HUES48 (cell line): ENCODE data around the gene TJP3.

Source experiments
- H3K27ac ChIP-seq: one replicate; pipeline ENCODE4 v1.7.0; 2013; ENCODE audit warnings: low read depth, low read length, inconsistent platforms
- H3K27me3 ChIP-seq: 2 replicates; pipeline ENCODE4 v1.6.1; 2013; ENCODE audit warnings: mild to moderate bottlenecking, low read length; ENCODE audit not compliant: control insufficient read depth, insufficient read depth
- H3K36me3 ChIP-seq: 2 replicates; pipeline ENCODE4 v1.6.1; 2013; ENCODE audit warnings: low read length; ENCODE audit not compliant: control insufficient read depth, insufficient read depth
- H3K4me1 ChIP-seq: 2 replicates; pipeline ENCODE4 v1.6.1; 2013; ENCODE audit warnings: mild to moderate bottlenecking, low read length; ENCODE audit not compliant: control insufficient read depth, insufficient read depth
- H3K4me3 ChIP-seq: 2 replicates; pipeline ENCODE4 v1.5.1; 2013; ENCODE audit warnings: mild to moderate bottlenecking, low read depth, low read length
- H3K9ac ChIP-seq: 2 replicates; pipeline ENCODE4 v1.6.1; 2013; ENCODE audit warnings: mild to moderate bottlenecking, low read depth, low read length, moderate library complexity
- H3K9me3 ChIP-seq: 2 replicates; pipeline ENCODE4 v1.6.1; 2013; ENCODE audit warnings: low read length; ENCODE audit not compliant: control insufficient read depth, insufficient read depth

TJP3 gene

DNA sequence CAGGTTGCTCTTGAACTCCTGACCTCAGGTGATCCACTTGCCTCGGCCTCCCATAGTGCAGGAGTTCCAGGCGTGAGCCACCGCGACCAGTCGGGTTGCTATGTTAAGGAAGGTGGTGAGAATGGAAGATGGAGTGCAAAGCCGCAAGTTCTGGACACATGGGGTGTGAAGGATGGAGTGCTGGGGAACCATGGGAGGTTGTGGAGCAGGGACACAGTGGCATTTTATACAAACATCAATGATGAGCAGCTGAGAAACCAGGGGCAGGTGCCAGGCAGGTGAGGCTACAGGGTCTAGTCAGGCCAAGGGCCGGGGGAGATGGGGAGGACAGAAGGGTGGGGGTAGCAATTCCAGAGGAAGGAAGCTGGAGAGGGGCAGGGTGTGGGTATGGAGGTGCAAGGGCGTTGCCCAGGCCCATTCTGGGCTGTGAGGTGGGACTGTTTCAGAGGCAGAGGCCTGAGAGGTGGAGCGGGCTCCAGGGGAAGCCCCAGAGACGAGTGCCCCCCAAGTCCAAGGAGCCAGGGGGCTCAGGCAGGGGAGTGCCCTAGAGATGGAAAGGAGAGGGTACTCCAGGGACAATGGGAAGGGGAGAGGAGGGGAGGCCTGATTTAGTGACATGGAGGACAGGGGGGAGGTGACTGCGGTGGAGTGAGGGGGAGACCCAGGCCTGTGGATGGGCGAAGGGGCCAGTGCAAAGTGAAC, 65.8 kb downstream of the TJP3 start:
- H3K27me3 ChIP-seq = no peaks in the 10 kb centered on the region
- H3K4me1 ChIP-seq = no peaks in the 10 kb centered on the region
- H3K9me3 ChIP-seq = no peaks in the 10 kb centered on the region
- H3K4me3 ChIP-seq = no peak overlapping the region
- no peak overlapping the region for H3K27ac ChIP-seq
- no peaks in the 10 kb centered on the region for H3K36me3 ChIP-seq
- no peak overlapping the region for H3K9ac ChIP-seq

DNA sequence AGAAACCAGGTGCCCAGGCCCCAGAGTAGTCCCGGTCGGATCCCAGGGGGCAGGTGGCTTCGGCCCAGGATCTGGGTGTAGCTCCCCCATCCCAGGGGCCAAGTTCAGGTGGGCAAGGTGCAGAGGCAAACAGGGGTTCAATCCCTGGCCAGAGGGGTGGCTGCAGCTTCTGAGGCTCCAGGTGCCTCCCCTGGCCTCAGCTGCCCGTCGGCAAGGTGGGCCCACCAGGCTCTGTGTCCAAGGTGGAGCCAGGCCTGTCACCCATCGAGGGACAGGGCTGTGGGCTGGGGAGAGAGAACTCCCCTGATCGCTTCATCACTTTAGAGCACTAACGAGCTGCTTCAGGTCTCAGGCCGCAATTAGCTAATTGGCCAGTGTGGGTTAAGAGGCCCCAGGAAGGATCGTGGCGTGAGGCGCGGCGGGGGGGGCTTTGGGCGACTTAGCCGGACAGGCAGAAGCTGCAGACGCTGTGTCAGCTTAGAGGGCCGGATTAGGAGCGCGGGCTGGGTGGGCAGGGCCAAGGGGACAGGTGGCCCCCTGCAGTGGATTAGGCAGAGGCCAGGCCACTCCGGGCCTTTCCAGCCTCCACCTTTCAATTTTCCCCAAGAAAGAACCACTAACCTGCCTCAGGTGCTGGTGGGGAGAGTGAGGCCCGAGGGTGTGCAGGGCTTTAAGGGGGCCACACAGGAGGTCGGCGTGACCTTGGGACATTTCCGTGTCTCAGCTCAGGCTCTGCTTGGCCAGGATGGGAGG, 66.6 kb downstream of the TJP3 start:
- H3K9ac ChIP-seq = no peak overlapping the region
- no peaks in the 10 kb centered on the region for H3K36me3 ChIP-seq
- H3K9me3 ChIP-seq = no peaks in the 10 kb centered on the region
- H3K4me3 ChIP-seq = no peak overlapping the region
- no peaks in the 10 kb centered on the region for H3K4me1 ChIP-seq
- no peaks in the 10 kb centered on the region for H3K27me3 ChIP-seq
- H3K27ac ChIP-seq = no peak overlapping the region

DNA sequence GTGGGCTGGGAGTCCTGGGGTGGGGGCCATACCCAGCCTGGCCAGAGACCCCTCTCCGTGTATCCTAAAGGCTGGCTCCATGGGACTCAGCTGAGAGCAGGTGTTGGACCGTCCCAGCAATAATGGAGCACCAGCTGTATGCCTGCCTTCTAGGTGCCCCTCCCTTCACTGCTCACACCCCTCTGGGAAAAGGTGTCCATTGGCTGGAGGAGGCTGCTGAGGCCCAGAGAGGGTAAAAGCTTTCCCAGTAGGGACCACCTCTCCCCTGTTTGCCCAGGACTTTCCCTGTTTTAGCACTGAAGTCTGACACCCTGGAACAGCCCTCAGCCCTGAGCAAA, 67.2 kb downstream of the TJP3 start:
- H3K9me3 ChIP-seq = no peaks in the 10 kb centered on the region
- H3K27me3 ChIP-seq = no peaks in the 10 kb centered on the region
- H3K9ac ChIP-seq = no peak overlapping the region
- H3K27ac ChIP-seq = no peak overlapping the region
- H3K36me3 ChIP-seq = no peaks in the 10 kb centered on the region
- H3K4me3 ChIP-seq = no peak overlapping the region
- H3K4me1 ChIP-seq = no peaks in the 10 kb centered on the region

DNA sequence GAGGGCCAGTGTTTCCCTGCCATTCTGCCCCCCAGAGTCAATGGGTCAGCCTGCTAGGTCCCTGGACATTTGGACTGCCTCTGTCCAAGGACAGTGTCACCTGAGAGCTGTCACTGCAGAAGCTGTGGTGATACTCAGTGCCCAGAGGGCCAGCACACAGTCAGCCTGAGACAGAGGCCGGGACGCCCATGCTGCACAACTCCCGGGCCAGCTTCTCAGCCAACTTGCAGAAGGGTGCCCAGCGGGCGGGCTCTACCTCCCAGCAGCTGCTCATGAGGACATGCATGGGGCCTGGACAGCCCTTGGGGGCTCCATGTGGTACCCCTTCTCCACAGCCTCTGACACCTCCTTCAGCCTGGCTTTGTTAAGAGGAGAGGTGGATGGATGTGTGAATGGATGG, 67.6 kb downstream of the TJP3 start:
- no peak overlapping the region for H3K27ac ChIP-seq
- H3K9ac ChIP-seq = no peak overlapping the region
- H3K4me1 ChIP-seq = no peaks in the 10 kb centered on the region
- no peaks in the 10 kb centered on the region for H3K36me3 ChIP-seq
- H3K27me3 ChIP-seq = no peaks in the 10 kb centered on the region
- H3K4me3 ChIP-seq = no peak overlapping the region
- H3K9me3 ChIP-seq = peaks cover under 1% of the 10 kb centered on the region; the same call in 1 of the 2 replicates

DNA sequence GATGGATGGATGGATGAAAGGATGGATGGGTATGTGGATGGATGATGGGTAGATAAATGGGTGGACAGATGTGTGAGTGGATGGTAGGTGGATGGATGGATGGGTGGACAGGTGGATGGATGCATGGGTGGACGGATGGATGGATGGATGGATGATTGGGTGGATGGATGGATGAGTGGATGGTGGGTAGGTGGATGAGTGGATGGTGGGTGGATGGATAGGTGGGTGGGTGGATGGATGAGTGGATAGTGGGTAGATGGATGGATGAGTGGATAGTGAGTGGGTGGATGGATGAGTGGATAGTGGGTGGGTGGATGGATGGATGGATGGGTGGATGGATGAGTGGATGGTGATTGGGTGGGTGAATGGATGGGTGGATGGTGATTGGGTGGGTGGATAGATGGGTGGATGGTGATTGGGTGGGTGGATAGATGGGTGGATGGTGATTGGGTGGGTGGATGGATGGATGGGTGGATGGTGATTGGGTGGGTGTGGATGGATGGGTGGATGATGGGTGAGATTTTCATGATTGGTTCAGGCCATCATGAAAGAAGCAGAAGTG, 68.4 kb downstream of the TJP3 start:
- no peaks in the 10 kb centered on the region for H3K36me3 ChIP-seq
- peaks cover 8% of the 10 kb centered on the region for H3K9me3 ChIP-seq
- H3K27me3 ChIP-seq = no peaks in the 10 kb centered on the region
- no peak overlapping the region for H3K4me3 ChIP-seq
- no peak overlapping the region for H3K27ac ChIP-seq
- H3K4me1 ChIP-seq = no peaks in the 10 kb centered on the region
- H3K9ac ChIP-seq = no peak overlapping the region

DNA sequence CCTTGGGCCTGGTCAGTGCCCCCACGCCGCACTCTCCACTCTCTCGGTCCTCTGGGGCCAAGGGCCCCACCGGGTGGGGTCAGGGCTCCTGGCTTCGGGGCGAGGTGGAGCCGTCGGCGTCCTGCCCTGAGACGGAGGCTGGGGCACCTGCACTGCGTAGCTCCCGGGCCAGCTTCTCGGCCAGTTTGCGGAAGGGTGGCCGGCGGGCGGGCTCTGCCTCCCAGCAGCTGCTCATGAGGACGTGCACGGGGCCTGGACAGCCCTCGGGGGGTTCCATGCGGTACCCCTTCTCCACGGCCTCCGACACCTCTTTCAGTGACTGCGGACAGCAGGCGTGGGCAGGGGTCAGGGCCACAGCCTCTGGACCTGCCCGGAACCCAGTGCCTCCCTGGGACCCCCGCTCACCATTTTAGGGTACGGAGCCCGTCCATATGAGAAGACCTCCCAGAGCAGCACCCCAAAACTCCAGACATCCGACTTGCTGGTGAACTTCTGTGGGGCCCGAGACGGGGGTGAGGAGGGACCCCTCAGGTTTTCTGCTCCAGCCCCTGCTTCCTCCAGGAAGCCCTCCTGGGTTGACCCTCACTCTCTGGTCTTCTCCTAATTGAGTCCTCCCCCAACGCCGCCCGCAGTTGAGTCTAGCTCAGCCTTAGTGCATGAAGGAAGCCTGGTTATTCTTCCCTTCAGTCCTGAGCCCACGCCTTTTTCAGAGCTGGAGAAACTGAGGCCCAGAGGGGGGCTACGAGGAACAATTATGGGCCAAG, 70.1 kb downstream of the TJP3 start:
- Histone ChIP-seq H3K36me3 (no peaks in the 10 kb centered on the region), H3K4me3 (no peak overlapping the region), H3K9ac (no peak overlapping the region), H3K27ac (no peak overlapping the region), H3K9me3 (peaks cover 17% of the 10 kb centered on the region), H3K4me1 (no peaks in the 10 kb centered on the region), H3K27me3 (no peaks in the 10 kb centered on the region)

DNA sequence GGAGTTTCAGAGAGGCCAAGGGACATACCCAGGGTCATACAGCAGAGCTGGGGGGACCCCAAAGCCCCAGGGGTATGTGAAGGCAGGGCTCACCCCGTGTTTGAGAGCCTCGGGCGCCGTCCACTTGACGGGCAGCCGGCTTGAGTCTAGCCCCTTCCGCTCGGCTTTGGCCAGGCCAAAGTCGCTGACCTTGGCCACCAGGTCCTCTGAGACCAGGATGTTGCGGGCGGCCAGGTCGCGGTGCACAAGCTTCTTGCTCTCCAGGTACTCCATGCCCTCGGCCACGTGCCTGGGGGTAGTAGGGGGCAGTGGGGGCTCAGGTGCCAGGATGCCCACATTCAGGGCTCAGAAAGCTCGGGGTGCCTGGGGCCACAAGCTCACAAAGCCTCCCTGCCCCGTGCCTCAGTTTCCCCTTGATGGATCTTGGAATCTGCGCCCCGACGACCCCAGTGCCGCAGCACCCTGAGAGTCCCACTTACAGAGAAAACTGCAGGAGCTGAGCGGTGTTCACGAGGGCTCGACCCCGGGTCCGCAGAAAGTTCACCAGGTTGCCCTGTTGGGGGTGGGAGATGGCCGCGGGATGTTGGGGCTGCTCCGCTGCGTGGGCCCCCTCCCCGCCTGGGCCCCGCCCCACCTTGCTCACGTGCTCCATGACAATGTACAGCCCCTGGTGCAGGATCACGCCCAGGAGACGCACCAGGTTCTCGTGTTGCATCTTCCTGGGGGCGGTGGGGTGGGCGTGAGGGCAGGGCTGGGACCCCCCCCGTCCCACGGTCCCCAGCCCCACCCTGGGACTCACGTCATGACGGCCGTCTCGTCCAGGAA, 70.9 kb downstream of the TJP3 start:
- Histone ChIP-seq H3K9ac (no peak overlapping the region), H3K4me1 (no peaks in the 10 kb centered on the region), H3K9me3 (peaks cover 17% of the 10 kb centered on the region), H3K4me3 (no peak overlapping the region), H3K27ac (no peak overlapping the region), H3K36me3 (no peaks in the 10 kb centered on the region), H3K27me3 (no peaks in the 10 kb centered on the region; the same call in 1 of the 2 replicates)

DNA sequence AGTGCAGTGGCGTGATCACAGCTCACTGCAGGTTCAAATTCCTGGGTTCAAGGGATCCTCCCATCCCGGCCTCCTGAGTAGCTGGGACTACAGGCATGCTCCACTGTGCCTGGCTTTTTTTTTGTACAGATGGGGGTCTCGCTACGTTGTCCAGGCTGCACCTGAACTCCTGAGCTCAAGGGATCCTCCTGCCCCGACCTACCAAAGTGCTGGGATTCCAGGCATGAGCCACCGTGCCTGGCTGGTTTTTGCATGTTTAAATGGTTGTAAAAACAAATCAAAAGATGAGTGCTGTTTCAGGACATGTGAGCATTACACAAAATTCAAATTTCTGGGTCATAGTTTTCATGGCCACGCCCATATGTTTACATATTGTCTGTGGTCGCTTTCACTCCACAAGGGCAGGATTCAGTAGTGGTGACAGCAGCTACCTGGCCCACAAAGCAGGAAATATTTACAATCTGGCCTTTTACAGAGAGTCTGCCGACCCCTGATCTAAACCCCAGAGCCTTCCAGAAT, 72.7 kb downstream of the TJP3 start:
- Histone ChIP-seq H3K27me3 (peaks cover 13% of the 10 kb centered on the region; the same call in 1 of the 2 replicates), H3K9ac (no peak overlapping the region)

DNA sequence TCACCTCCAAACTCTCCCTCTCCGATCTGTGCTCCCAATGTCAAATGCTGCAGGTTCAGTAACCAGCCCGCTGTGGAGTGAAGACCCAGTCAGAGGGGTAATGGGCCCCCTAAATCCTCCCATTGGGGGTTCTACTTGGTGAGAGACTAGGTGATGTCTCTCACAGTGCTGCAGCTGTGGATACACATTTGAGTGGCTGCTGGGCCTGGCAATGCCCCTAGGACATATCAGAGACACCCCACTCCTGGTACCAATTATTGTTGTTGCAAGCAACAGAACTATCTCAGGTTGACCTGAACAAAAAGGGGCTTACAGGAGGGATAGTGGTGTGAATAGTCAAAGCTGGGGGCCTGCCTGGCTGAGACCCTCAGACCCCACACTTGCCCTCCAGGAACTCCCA, 73.4 kb downstream of the TJP3 start:
- H3K27ac ChIP-seq = no peak overlapping the region
- peaks cover 14% of the 10 kb centered on the region; the same call in 1 of the 2 replicates for H3K27me3 ChIP-seq
- no peaks in the 10 kb centered on the region for H3K36me3 ChIP-seq
- 0 out of 2 replicates have a peak, but pooled peaks cover 2% of the 10 kb centered on the region for H3K4me1 ChIP-seq
- H3K4me3 ChIP-seq = no peak overlapping the region
- peaks cover 17% of the 10 kb centered on the region for H3K9me3 ChIP-seq
- no peak overlapping the region for H3K9ac ChIP-seq

More for the DNA sequence above, 72.7 kb downstream of the TJP3 start:
- Histone ChIP-seq H3K36me3 (no peaks in the 10 kb centered on the region), H3K4me1 (0 out of 2 replicates have a peak, but pooled peaks cover 2% of the 10 kb centered on the region), H3K27ac (no peak overlapping the region), H3K4me3 (no peak overlapping the region), H3K9me3 (peaks cover 17% of the 10 kb centered on the region)

DNA sequence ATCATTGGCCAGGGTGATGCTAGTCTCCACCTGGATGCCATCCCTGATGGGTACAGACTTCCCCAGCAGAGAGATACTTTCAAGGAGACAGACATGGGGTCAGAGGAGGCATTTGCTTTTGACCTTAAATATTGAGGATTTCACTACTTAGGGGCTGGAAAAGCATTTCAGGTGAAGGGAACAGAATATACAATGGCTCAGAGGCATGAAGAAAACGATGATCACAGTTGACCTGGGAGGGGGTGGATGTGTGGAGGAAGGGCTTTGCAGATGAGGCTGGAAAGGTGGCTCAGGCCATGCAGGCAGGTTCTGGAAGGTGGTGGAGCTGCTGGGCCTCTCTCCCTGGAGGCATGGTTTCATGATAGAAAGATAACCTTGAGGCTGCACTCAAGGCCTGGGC, 74.1 kb downstream of the TJP3 start:
- Histone ChIP-seq H3K4me3 (no peak overlapping the region), H3K36me3 (no peaks in the 10 kb centered on the region), H3K9me3 (peaks cover 17% of the 10 kb centered on the region), H3K9ac (no peak overlapping the region), H3K27me3 (peaks cover 14% of the 10 kb centered on the region; the same call in 1 of the 2 replicates), H3K4me1 (0 out of 2 replicates have a peak, but pooled peaks cover 2% of the 10 kb centered on the region), H3K27ac (no peak overlapping the region)
